Osteoblast (primary cell): Measurements from ENCODE around the gene MREG. TPM values are rescaled to one million over a fixed set of nuclear protein-coding genes. Genes with fewer than 3 reads are reported as not detected.

Source experiments
- DNase-seq: peaks from one replicate; pipeline ENCODE4 v3.0.0; 2011; ENCODE audit warnings: low spot score, mixed read lengths; ENCODE audit not compliant: insufficient read length; ENCODE audit errors: missing footprints
- H2AFZ ChIP-seq: 2 replicates; pipeline ENCODE4 v1.6.0; 2011; ENCODE audit warnings: mild to moderate bottlenecking, low read length
- H3K27ac ChIP-seq: 2 replicates; pipeline ENCODE4 v1.5.1; 2011; ENCODE audit warnings: mild to moderate bottlenecking, low read depth, low read length, moderate library complexity
- H3K27me3 ChIP-seq: 2 replicates; pipeline ENCODE4 v1.6.0; 2012; ENCODE audit warnings: mild to moderate bottlenecking, control low read depth, inconsistent platforms, low read length, moderate library complexity; ENCODE audit not compliant: insufficient read depth
- H3K36me3 ChIP-seq: 2 replicates; pipeline ENCODE4 v1.5.1; 2011; ENCODE audit warnings: mild to moderate bottlenecking, low read length, control low read depth, moderate library complexity; ENCODE audit not compliant: insufficient read depth
- H3K4me1 ChIP-seq: 2 replicates; pipeline ENCODE4 v1.5.1; 2011; ENCODE audit warnings: mild to moderate bottlenecking, low read length, control low read depth, moderate library complexity; ENCODE audit not compliant: insufficient read depth
- H3K4me2 ChIP-seq: 2 replicates; pipeline ENCODE4 v1.6.0; 2011; ENCODE audit warnings: mild to moderate bottlenecking, low read length; ENCODE audit not compliant: insufficient read depth
- H3K4me3 ChIP-seq: fragments of 200-600 bp; sonication (generic); 3 replicates; pipeline ENCODE4 v1.5.1; 2012; ENCODE audit warnings: mild to moderate bottlenecking, low read length, inconsistent platforms; ENCODE audit not compliant: insufficient read depth
- H3K79me2 ChIP-seq: 2 replicates; pipeline ENCODE4 v1.6.0; 2012; ENCODE audit warnings: mild to moderate bottlenecking, low read length, control low read depth, inconsistent platforms; ENCODE audit not compliant: insufficient read depth
- H3K9me3 ChIP-seq: 2 replicates; pipeline ENCODE4 v1.5.1; 2011; ENCODE audit warnings: low read depth, low read length, control low read depth
- H4K20me1 ChIP-seq: 2 replicates; pipeline ENCODE4 v1.6.0; 2012; ENCODE audit warnings: mild to moderate bottlenecking, low read length, control low read depth; ENCODE audit not compliant: insufficient read depth
- CTCF ChIP-seq: IDR thresholded peaks from 2 replicates; pipeline ENCODE4 v1.5.1; 2011; ENCODE audit warnings: mild to moderate bottlenecking, low read depth, low read length, moderate library complexity; ENCODE audit errors: extremely low read depth
- total RNA-seq: library from RNA; depleted of rRNA; stranded (reverse); fragments of >200 nt; gene quantifications from 2 replicates; pipeline ENCODE4 v1.2.3, GENCODE V29; 2012

Gene MREG
- total RNA-seq, 1 donor, result 1.1 TPM

- no peaks in the 10 kb centered on the region for H3K4me1 ChIP-seq
- H3K4me3 ChIP-seq, result no peak overlapping the region
- H3K4me2 ChIP-seq, result no peak overlapping the region
- H3K27ac ChIP-seq, result no peak overlapping the region
- DNase-seq, result peak; percentile 64
- no peak overlapping the region for H2AFZ ChIP-seq
- no peaks in the 10 kb centered on the region for H3K79me2 ChIP-seq
- H3K36me3 ChIP-seq, result no peaks in the 10 kb centered on the region
- no peaks in the 10 kb centered on the region for H3K9me3 ChIP-seq
- peaks cover 10% of the 10 kb centered on the region for H4K20me1 ChIP-seq
- H3K27me3 ChIP-seq, result peaks cover 35% of the 10 kb centered on the region
- no peak for TF ChIP-seq CTCF
These were observed 38.5 kb downstream of the MREG start for GRCh38 chr2:215974700-215975429.

GRCh38 chr2:215973954-215974699 is 39.2 kb downstream of the MREG start:
- no peak overlapping the region for H3K4me2 ChIP-seq
- no peaks in the 10 kb centered on the region for H3K9me3 ChIP-seq
- no peaks in the 10 kb centered on the region for H3K79me2 ChIP-seq
- H3K4me1 ChIP-seq, result peaks cover under 1% of the 10 kb centered on the region
- H3K4me3 ChIP-seq, result no peak overlapping the region
- H3K27ac ChIP-seq, result no peak overlapping the region
- H2AFZ ChIP-seq, result no peak overlapping the region
- H3K27me3 ChIP-seq, result peaks cover 35% of the 10 kb centered on the region
- H4K20me1 ChIP-seq, result peaks cover 10% of the 10 kb centered on the region
- no peak for TF ChIP-seq CTCF
- peak; percentile 70 for DNase-seq
- no peaks in the 10 kb centered on the region for H3K36me3 ChIP-seq

- no peaks in the 10 kb centered on the region for H3K36me3 ChIP-seq
- DNase-seq, result no peak
These were observed 40.1 kb downstream of the MREG start for GRCh38 chr2:215973145-215973792.

More at GRCh38 chr2:215973145-215973792, 40.1 kb downstream of the MREG start:
- H3K9me3 ChIP-seq, result no peaks in the 10 kb centered on the region
- TF ChIP-seq CTCF, result no peak
- no peaks in the 10 kb centered on the region for H3K79me2 ChIP-seq
- H3K4me2 ChIP-seq, result no peak overlapping the region
- H4K20me1 ChIP-seq, result peaks cover 10% of the 10 kb centered on the region
- H3K4me3 ChIP-seq, result no peak overlapping the region
- H2AFZ ChIP-seq, result no peak overlapping the region
- H3K27ac ChIP-seq, result no peak overlapping the region
- H3K4me1 ChIP-seq, result peaks cover 4% of the 10 kb centered on the region
- peaks cover 35% of the 10 kb centered on the region for H3K27me3 ChIP-seq
